Lung microvascular endothelial cell (primary cell): ENCODE data around the gene ICAM4. TPM values are rescaled to one million over a fixed set of nuclear protein-coding genes. Genes with fewer than 3 reads are reported as not detected.
"Not testable (repeated sequence)": the region's sequence is repeated elsewhere in the genome, so short reads cannot be mapped to it uniquely, and the experiment has no call there.

ENCODE experiments used
- DNase-seq, 2 donors: peaks; one replicate each; pipeline versions ENCODE4 v3.0.0 to v3.0.0-alpha.2; 2010; ENCODE audit warnings: low read depth in 2 of 2
- total RNA-seq: library from RNA; depleted of rRNA; stranded (reverse); fragments of >200 nt; gene quantifications from 2 replicates; pipeline ENCODE4 v1.2.1, GENCODE V29; 2014

Gene ICAM4
- total RNA-seq, 1 donor from 2014 or later, result not detected

GRCh38 chr19:10268071-10268470 is 18.7 kb upstream of the ICAM4 start:
- peak in 1 of 2 donors; percentile 56 for DNase-seq

DNA sequence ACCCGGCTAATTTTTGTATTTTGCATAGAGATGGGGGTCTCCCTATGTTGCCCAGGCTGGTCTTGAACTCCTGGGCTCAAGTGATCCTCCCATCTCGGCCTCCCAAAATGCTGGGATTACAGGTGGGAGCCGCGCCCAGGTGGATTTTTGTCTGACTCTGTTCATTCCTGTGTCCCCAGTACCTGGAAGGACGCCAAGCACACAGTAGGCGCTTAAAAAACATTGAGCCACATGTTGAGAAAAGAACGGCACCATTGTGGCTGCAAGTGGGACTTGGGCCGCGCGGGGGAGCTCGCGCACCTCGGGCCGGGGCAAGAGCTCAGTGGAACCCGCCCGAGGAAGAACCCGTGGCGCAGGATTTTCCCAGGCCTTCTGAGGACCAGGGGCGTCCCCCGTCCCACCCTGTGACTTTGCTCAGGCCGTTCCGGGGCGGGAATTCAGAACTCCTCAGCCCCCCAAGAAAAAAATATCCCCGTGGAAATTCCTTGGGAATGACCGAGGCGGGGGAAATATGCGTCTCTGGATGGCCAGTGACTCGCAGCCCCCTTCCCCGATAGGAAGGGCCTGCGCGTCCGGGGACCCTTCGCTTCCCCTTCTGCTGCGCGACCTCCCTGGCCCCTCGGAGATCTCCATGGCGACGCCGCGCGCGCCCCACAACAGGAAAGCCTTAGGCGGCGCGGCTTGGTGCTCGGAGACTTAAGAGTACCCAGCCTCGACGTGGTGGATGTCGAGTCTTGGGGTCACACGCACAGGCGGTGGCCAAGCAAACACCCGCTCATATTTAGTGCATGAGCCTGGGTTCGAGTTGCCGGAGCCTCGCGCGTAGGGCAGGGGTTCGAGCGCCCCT is 17.2 kb upstream of the ICAM4 start:
- peak; percentile 85 to 97 for DNase-seq

- peak in 1 of 2 donors; percentile 69 for DNase-seq
These were observed 16.6 kb upstream of the ICAM4 start for GRCh38 chr19:10270180-10270615.

DNA sequence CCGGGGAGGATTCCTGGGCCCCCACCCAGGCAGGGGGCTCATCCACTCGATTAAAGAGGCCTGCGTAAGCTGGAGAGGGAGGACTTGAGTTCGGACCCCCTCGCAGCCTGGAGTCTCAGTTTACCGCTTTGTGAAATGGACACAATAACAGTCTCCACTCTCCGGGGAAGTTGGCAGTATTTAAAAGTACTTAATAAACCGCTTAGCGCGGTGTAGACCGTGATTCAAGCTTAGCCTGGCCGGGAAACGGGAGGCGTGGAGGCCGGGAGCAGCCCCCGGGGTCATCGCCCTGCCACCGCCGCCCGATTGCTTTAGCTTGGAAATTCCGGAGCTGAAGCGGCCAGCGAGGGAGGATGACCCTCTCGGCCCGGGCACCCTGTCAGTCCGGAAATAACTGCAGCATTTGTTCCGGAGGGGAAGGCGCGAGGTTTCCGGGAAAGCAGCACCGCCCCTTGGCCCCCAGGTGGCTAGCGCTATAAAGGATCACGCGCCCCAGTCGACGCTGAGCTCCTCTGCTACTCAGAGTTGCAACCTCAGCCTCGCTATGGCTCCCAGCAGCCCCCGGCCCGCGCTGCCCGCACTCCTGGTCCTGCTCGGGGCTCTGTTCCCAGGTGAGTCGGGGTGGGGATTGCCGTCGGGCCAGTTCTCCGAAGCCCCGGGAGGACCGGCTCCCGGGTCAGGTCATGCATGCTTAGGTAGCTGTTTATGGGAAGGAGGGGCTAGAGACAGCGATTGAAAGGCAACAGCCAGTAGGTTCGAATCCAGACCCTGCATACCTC is 15.9 kb upstream of the ICAM4 start, which contains the start of gene ICAM1:
Gene ICAM1 (plus strand): TSS at position 505 of the 779 bp plus-strand sequence. CDS start 40 bp downstream, at position 545.
- peak; percentile 95 to 97 for DNase-seq

DNA sequence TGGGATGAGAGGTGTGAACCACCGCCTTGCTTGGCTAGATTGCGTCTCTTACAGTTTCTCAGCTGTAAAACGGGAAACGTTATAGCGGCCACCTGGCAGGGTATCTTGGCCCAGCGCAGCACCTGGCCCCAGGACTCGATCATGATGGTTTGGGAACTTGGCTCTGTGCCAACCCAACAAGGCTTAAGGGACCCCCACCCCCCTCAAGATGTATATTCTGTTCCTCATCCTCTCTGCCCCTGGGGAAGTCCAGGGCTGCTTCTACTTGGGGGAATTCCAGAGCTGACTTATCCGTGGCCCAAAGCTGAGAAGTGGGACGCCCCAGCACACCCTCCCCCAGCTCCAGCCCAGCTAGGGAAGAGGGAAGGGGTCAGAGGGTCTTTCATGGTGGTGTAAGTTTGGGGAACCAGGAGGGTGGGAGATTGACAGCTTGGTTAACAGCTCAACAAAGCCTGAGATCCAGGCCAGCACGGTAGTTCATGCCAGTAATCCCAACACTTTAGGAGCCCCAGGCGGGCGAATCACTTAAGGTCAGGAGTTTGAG is 15.1 kb upstream of the ICAM4 start:
- peak in 1 of 2 donors; percentile 77 for DNase-seq

GRCh38 chr19:10274589-10274988 is 12.2 kb upstream of the ICAM4 start:
- no peak for DNase-seq

GRCh38 chr19:10277795-10278589 is 8.8 kb upstream of the ICAM4 start:
- DNase-seq, result no peak

GRCh38 chr19:10278935-10279334 is 7.8 kb upstream of the ICAM4 start:
- DNase-seq, result no peak

DNA sequence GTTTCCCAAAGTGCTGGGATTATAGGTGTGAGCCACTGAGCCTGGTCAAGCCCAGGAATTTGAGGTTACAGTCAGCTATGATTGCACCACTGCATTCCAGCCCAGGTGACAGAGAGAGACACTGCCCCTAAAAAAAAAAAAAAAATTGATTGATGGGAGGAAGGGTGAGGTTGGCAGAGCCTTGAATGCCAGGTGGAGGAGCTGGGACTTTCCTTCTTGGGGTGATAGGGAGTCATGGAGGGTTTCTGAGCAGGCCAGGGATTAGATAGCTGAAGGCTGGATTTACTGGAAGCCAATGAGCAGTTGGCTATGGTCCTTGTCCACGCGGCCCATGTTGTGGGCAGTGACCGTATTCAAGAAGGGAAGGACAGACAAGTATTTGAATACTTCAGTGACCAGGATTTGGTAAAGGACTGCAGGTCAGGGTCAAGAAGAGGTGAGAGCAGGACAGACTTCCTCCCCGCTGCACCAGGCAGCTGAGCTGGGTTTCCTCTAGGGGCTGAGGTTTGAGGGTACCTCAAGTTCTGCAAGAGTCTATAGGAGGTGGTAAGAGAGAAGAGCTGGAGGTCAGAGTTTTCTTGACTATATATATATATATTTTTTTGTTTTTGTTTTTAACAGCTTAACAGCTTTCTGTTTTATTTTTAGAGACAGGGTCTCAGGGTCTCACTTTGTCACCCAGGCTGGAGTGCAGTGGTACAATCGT is 6.9 kb upstream of the ICAM4 start:
- no peak for DNase-seq

GRCh38 chr19:10282043-10282442 is 4.7 kb upstream of the ICAM4 start:
- not testable (repeated sequence) for DNase-seq

GRCh38 chr19:10283301-10284064 is 3.3 kb upstream of the ICAM4 start:
- DNase-seq, result no peak

- no peak for DNase-seq
These were observed 2.4 kb upstream of the ICAM4 start for GRCh38 chr19:10284065-10284959.

DNA sequence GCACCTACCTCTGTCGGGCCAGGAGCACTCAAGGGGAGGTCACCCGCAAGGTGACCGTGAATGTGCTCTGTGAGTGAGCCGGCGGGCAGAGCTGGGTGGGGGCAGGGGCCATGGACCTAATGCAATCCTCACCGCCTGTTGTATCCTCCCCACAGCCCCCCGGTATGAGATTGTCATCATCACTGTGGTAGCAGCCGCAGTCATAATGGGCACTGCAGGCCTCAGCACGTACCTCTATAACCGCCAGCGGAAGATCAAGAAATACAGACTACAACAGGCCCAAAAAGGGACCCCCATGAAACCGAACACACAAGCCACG is 1.8 kb upstream of the ICAM4 start:
- DNase-seq, result no peak

DNA sequence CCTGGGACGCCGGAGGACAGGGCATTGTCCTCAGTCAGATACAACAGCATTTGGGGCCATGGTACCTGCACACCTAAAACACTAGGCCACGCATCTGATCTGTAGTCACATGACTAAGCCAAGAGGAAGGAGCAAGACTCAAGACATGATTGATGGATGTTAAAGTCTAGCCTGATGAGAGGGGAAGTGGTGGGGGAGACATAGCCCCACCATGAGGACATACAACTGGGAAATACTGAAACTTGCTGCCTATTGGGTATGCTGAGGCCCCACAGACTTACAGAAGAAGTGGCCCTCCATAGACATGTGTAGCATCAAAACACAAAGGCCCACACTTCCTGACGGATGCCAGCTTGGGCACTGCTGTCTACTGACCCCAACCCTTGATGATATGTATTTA is 1.4 kb upstream of the ICAM4 start:
- DNase-seq, result no peak

- peak; percentile 46 to 54 for DNase-seq
These were observed 2.0 kb downstream of the ICAM4 start for GRCh38 chr19:10288662-10289166.

DNA sequence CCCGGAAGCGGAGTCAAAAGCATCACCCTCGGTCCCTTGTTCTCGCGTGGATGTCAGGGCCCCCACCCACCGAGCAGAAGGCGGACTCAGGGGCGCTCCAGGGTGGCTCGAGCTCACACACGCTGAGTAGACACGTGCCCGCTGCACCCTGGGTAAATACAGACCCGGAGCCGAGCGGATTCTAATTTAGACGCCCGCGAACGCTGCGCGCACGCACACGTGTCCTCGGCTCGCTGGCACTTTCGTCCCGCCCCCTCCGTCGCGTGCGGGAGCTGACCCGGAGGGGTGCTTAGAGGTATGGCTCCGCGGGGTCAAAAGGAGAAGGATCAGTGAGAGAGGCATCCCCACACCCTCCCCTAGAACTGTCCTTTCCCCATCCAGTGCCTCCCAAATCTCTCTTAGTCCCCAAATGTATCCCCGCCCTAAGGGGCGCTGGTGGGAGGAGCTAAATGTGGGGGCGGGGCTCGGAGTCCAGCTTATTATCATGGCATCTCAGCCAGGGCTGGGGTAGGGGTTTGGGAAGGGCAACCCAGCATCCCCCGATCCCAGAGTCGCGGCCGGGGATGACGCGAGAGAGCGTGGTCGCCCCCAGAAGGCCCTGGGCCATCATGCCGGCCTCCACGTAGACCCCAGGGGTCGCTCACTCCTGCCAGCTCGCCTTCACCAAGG is 2.5 kb downstream of the ICAM4 start:
- peak; percentile 34 to 39 for DNase-seq

DNA sequence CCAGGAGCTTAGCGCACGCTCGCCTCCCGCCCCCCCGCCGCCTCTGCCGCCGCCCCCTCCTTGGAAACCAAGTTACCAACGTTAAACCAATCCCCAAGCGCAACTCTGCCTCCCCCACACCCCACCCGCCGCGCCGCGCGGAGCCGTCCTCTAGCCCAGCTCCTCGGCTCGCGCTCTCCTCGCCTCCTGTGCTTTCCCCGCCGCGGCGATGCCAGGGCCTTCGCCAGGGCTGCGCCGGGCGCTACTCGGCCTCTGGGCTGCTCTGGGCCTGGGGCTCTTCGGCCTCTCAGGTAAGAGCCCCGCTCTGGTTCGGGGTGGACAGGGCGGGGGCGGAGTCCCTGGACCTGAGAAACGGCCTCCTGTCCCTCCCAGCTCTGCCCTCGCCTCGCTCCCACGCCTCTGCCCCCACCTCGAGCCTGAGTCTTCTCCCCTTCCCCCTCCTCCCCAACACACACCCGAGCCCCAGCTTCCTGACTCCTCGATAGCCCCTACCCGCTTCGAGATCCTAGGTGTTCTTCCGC is 3.1 kb downstream of the ICAM4 start, which contains the start of gene ICAM5:
Gene ICAM5 (plus strand): TSS at position 117 of the 521 bp plus-strand sequence. CDS start 92 bp downstream, at position 209.
- no peak for DNase-seq

DNA sequence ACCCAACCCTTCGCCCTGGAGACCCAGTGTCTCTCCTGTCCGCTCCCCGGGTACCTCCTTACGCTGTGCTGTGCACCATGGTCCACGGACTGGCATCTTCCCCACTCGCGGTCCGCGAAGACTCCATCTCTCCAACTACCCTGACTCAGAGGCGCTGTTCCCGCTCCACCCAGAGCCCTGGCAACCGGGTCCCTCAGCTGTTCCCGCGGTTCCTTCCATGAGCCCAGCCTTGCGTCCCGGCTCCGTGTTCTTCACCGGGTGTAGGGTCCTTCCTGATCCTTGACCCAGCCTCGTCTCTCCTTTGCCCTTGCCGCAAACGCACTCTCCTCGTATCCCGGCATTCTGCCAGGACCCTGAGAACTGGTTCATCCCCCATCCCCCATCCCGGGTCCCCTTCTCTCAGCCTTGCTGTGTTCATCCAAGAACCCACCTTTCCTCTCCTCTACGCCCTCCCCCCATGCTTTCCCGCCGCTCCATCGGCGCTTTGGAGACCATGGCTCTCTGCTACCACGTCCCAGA is 3.7 kb downstream of the ICAM4 start:
- DNase-seq, result no peak
